Epithelial cell of esophagus (primary cell): ENCODE measurements around the gene MAFB.

Experiments used
- DNase-seq: peaks from one replicate; pipeline ENCODE4 v3.0.0; 2010; ENCODE audit warnings: low read depth
- H3K4me3 ChIP-seq: 2 replicates; pipeline ENCODE4 v1.5.1; 2011; ENCODE audit warnings: mild to moderate bottlenecking, low read length, control low read depth
- TF ChIP-seq, protein P1 (sequence below): IDR thresholded peaks from 2 replicates; pipeline ENCODE4 v1.5.1; 2011; ENCODE audit warnings: low read depth, mild to moderate bottlenecking, low read length, control low read depth, inconsistent platforms; ENCODE audit not compliant: insufficient read depth; ENCODE audit errors: missing control alignments

Gene MAFB

DNA sequence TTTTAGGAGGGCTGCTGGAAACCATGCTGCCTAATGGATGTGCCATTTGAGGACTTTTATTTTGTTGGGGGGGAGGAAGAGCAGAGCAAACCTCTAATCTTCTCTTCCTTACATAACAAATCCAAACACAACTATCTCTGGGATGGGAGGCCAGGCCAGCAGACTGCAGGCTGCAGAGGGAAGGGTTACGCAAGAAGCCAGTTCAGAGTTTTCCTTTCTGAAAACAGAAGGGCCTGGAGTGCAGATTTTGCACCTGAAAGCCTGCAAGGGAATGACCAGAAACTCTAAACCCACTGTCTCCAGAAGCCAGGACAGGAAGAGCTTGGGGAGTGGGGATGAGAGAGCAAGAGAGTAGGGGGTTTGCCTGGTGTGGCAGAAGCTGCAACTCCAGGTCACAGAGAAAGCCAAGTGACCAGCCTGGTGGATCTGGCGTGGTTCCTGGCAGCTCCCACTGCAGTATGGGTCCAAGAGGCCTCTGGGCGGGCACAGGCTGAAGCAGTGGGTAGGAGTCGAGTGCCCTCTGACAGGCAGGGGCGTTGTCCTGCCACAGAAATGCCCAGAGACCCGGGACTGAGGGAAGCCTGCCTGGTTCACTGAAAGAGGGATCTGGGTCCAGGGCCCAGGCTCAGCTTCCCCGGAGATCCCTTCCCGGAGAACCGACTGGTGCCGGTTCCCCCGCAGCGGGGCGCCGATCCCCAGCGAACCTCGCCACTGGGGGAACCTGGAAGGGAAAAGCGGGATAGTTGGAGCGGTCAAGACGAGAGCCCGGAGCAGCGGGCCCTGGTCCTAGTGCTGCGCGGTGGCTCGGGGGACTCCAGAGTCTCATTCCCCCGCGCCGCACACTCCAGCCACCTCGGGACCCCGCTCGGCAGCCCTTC lies 6.7 kb downstream of the MAFB start:
- DNase-seq = no peak

DNA sequence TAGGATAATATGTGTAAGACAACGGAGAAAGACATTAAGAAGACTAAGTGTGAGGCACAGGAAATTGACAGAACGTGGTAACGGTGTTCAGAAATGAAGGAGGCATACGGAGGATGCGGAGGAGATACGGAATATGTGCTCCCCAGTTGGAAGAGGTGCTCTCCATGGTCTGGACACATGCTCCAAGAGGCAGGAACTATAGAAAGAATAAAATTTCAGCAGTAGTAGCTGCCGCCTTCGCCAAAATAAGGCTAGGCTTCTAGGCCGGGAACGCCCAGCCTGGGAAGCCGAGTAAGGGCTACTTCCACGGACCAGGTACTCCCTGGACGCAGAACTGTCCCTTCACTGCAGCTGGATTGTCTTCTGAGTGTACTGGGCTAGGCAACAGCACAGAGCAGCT lies 7.4 kb downstream of the MAFB start:
- TF ChIP-seq, protein P1, sequence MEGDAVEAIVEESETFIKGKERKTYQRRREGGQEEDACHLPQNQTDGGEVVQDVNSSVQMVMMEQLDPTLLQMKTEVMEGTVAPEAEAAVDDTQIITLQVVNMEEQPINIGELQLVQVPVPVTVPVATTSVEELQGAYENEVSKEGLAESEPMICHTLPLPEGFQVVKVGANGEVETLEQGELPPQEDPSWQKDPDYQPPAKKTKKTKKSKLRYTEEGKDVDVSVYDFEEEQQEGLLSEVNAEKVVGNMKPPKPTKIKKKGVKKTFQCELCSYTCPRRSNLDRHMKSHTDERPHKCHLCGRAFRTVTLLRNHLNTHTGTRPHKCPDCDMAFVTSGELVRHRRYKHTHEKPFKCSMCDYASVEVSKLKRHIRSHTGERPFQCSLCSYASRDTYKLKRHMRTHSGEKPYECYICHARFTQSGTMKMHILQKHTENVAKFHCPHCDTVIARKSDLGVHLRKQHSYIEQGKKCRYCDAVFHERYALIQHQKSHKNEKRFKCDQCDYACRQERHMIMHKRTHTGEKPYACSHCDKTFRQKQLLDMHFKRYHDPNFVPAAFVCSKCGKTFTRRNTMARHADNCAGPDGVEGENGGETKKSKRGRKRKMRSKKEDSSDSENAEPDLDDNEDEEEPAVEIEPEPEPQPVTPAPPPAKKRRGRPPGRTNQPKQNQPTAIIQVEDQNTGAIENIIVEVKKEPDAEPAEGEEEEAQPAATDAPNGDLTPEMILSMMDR = no peak
- DNase-seq = no peak

More for the DNA sequence above, 6.7 kb downstream of the MAFB start:
- H3K4me3 ChIP-seq = no peak overlapping the region
- TF ChIP-seq, protein P1 = no peak

DNA sequence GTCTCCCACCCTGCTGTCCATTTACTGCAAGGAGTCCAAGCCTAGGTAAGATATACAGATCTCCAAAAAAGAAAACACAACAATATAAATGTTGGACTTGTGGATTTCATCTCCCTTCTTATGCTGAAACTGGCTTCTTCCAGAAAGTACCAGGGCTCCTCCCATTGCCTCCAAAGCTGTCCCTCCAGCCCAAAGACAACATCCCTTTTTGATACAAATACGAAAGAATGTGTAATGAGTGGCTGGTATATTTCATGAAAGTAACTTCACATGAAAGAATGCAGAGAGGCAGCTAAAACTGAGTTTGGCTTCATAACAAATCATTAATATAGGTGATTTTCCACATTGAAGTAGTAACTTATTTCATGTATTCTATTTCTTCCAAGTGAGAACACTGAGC lies 7.9 kb downstream of the MAFB start:
- DNase-seq = no peak
- TF ChIP-seq, protein P1 = no peak
- no peak overlapping the region for H3K4me3 ChIP-seq

More for the DNA sequence above, 7.4 kb downstream of the MAFB start:
- H3K4me3 ChIP-seq = no peak overlapping the region

DNA sequence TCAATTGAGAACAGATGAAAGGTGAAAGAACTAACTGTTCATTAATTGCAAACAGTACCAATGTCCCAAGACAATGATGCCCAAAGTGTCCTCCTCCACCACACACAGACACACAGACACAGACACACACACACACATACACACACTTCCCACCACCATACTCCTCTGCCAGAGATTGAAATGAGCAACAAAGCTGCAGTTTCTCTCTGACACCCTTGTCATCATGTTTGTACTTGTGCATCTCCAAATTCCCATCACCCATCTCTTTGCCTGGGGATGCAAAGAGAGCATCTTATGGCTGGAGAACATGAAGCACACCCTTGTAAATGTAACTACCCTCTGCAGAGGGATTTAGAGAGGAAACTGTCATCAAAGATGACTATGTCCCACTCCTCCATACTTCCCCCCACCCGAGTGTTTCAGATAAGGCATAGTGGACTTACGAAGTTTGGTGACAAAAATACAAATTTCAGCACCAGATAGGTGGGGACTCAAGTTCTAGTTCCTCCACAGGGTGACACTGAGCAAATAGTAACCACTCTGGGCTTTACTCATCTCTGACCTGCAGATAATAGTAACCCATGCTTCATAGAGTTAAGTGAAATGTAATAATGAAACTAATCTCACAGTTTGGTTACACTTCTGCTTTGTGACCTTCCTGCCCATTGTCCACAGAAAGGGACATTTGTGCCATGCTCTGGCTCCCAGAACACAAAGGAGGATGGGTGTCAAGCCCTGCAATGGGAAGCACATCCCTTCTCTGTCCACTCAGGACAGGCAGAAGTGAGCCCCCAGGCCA lies 8.7 kb downstream of the MAFB start:
- TF ChIP-seq, protein P1 = no peak
- no peak overlapping the region for H3K4me3 ChIP-seq
- DNase-seq = no peak

DNA sequence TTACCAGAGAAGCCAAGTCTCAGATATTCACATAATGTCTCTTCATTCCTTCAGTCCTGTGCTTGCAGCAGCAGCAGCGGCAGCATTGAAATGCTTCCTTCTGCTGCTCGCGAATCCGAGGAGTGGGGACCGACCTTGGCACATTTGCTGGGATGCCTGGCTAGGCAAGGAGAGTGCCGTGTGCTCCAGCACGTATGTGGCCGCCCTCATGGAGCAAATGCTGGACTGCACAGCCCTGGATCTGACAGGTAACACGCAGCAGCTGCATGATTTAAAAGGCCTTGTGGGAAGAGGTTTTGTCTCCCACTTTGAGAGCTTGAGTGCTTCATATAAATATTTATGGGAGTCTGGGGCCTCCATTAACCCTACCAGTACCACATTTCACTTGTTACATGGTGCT lies 9.9 kb downstream of the MAFB start:
- no peak for DNase-seq
- TF ChIP-seq, protein P1 = no peak
- H3K4me3 ChIP-seq = no peak overlapping the region

DNA sequence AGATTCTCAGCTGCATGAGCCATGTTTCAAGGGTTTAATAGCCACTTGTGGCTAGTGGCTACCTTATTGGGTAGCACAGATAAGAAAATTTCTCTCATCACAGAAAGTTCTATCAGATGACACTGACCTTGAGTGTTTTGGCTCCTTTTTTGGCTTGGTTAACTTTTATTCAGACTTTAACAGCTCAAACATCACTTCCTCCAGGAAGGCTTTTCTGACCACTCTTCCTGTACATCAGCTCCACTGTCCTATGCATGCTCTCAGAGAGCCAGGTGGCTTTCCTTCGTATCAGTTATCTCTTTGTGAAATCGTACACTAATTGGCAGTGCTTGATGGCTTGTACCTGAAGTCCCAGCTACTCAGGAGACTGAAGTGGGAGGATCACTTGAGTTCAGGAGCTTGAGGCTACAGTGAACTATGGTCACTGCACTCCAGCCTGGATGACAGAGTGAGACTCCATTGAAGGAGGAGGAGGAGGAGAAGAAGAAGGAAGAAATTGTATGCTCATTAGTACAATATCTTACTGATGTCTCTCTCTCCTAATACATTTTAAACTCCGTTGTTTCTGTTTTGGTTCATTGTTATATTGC lies 10.7 kb downstream of the MAFB start:
- no peak for DNase-seq

More for the DNA sequence above, 10.7 kb downstream of the MAFB start:
- TF ChIP-seq, protein P1 = no peak
- no peak overlapping the region for H3K4me3 ChIP-seq
